KMS-11 (cell line): ENCODE results near the gene FAM13A.

Experiments
- H2AFZ ChIP-seq: fragments of 200-600 bp; sonication (generic); 2 replicates; pipeline ENCODE4 v1.6.1; 2016; ENCODE audit warnings: antibody characterized with exemption, mixed run types, low read depth
- H3K27ac ChIP-seq: fragments of 200-600 bp; sonication (generic); 2 replicates; pipeline ENCODE4 v1.6.1; 2016; ENCODE audit warnings: mild to moderate bottlenecking, mixed run types
- H3K27me3 ChIP-seq: fragments of 200-600 bp; sonication (generic); 2 replicates; pipeline ENCODE4 v1.6.1; 2017; ENCODE audit warnings: mild to moderate bottlenecking, low read depth, mixed run types, moderate library complexity; ENCODE audit not compliant: insufficient read depth
- H3K36me3 ChIP-seq: fragments of 200-600 bp; sonication (generic); 2 replicates; pipeline ENCODE4 v1.6.1; 2017; ENCODE audit warnings: mild to moderate bottlenecking, mixed run types; ENCODE audit not compliant: insufficient read depth
- H3K4me1 ChIP-seq: fragments of 200-600 bp; sonication (generic); 2 replicates; pipeline ENCODE4 v1.6.1; 2016; ENCODE audit warnings: mild to moderate bottlenecking, low read depth, mixed run types; ENCODE audit not compliant: poor library complexity, severe bottlenecking
- H3K4me2 ChIP-seq: fragments of 200-600 bp; sonication (generic); 2 replicates; pipeline ENCODE4 v1.7.0; 2016; ENCODE audit warnings: mild to moderate bottlenecking, mixed run types
- H3K4me3 ChIP-seq: fragments of 200-600 bp; sonication (generic); IDR thresholded peaks from 2 replicates; pipeline ENCODE4 v1.6.1; 2017; ENCODE audit warnings: low read depth, low read length, mixed read lengths; ENCODE audit not compliant: insufficient read depth
- H3K79me2 ChIP-seq: fragments of 200-600 bp; sonication (generic); 2 replicates; pipeline ENCODE4 v1.6.1; 2016; ENCODE audit warnings: low read depth, mixed run types; ENCODE audit not compliant: insufficient read depth
- H3K9ac ChIP-seq: fragments of 200-600 bp; sonication (generic); 2 replicates; pipeline ENCODE4 v1.6.1; 2016; ENCODE audit warnings: mild to moderate bottlenecking, mixed run types
- H4K20me1 ChIP-seq: fragments of 200-600 bp; sonication (generic); 2 replicates; pipeline ENCODE4 v1.6.1; 2016; ENCODE audit warnings: mild to moderate bottlenecking, mixed run types; ENCODE audit not compliant: insufficient read depth
- TF ChIP-seq, protein P1 (sequence below): fragments of 200-600 bp; sonication (generic); conservative IDR thresholded peaks from 2 replicates; pipeline ENCODE4 v1.6.1; 2017; ENCODE audit warnings: low read depth, mild to moderate bottlenecking, antibody characterized with exemption, low read length, moderate library complexity, mixed read lengths

Gene FAM13A

DNA sequence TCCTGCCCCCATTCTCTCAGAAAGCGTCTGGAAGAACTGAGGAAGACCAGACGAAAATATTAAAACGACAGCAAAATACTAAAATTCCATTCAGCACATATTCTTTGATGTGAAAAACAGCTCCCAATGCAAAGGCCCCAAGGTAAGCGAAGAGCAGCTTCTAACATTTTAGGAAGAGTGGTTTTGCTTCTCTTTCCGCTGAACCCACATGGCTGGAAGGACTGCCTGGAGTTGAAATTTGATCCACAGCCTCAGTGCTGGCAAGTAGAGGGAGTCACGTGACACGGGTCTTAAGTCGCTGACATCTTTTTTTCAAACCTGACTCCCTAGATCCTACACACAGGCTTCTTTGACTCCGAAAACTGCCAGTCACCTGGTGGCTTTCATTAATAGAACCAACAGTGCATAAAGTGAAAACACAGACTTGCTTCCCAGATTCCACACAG is at the start of gene FAM13A:
Gene FAM13A, minus strand, starts transcription at position 233 of the 446 bp plus-strand sequence. Its CDS starts 221 bp downstream, at position 12.
- Histone ChIP-seq H3K27me3 (no peaks in the 10 kb centered on the region), H4K20me1 (no peaks in the 10 kb centered on the region), H3K36me3 (no peaks in the 10 kb centered on the region), H3K4me2 (no peak within 1 kb of the TSS), H2AFZ (no peak within 1 kb of the TSS), H3K27ac (no peak within 1 kb of the TSS), H3K4me3 (no peak within 1 kb of the TSS), H3K79me2 (no peaks in the 10 kb centered on the region), H3K4me1 (no peaks in the 10 kb centered on the region), H3K9ac (no peak within 1 kb of the TSS)
- TF ChIP-seq, protein P1, sequence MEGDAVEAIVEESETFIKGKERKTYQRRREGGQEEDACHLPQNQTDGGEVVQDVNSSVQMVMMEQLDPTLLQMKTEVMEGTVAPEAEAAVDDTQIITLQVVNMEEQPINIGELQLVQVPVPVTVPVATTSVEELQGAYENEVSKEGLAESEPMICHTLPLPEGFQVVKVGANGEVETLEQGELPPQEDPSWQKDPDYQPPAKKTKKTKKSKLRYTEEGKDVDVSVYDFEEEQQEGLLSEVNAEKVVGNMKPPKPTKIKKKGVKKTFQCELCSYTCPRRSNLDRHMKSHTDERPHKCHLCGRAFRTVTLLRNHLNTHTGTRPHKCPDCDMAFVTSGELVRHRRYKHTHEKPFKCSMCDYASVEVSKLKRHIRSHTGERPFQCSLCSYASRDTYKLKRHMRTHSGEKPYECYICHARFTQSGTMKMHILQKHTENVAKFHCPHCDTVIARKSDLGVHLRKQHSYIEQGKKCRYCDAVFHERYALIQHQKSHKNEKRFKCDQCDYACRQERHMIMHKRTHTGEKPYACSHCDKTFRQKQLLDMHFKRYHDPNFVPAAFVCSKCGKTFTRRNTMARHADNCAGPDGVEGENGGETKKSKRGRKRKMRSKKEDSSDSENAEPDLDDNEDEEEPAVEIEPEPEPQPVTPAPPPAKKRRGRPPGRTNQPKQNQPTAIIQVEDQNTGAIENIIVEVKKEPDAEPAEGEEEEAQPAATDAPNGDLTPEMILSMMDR = no peak

DNA sequence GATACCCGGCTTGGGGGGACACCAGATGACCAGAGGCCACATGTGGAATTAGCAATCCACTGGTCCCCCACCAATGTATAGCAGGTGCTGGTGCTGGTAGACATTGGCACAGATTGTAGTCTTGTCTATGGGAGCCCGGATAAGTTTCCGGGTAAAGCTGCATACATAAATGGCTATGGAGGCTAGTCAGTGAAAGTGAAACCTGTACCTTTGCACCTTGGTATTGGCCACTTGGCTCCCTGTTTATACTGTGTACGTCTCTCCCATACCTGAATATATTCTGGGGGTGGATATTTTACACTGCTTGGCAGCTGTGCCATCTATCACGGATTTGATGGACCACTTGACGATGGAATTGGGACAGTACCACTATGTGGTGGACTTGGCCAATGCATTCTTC is 48.7 kb upstream of the FAM13A start:
- H4K20me1 ChIP-seq = no peaks in the 10 kb centered on the region
- no peaks in the 10 kb centered on the region for H3K79me2 ChIP-seq
- H3K4me2 ChIP-seq = no peak overlapping the region
- H3K36me3 ChIP-seq = no peaks in the 10 kb centered on the region
- peaks cover 9% of the 10 kb centered on the region for H3K4me1 ChIP-seq
- no peak overlapping the region for H3K4me3 ChIP-seq
- H3K27me3 ChIP-seq = no peaks in the 10 kb centered on the region
- no peak overlapping the region for H3K9ac ChIP-seq
- no peak overlapping the region for H3K27ac ChIP-seq
- TF ChIP-seq, protein P1 = no peak
- no peak overlapping the region for H2AFZ ChIP-seq

DNA sequence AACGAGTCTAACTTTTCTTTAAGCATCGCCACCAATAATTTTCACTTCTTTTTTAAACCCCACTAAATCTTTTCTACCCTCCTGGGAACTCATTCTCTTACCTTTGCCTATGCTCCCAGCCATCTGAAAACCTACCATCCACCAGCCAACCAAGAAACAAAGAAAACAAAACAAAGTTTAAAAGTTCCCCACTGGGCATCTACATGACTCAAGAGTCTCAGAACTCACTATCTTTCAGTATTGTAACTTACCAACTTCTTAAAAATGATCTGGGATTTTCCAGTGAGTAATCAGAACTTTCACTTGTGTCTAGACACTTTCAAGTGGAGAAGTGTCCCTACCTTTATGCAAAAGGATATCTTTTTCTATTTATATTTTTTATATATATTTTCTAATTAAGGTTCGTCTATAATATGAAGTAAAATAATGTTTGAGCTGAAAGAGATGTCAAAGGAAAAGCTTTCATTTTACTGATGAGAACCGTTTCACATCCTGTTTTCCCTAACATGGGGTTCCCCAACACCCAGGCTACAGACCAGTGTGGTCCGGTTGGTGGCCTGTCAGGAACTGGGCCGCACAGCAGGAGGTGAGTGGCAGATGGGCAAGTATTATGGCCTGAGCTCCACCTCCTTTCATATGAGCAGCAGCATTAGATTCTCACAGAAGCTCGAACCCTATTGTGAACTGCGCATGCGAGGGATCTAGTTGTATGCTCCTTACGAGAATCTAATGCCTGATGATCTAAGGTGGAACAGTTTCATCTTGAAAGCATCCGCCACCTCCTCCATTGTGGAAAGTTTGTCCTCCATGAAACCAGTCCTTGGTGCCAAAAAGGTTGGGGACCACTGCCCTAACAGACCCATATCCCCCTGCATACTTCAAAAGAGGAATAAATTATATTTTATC is 44.5 kb upstream of the FAM13A start:
- no peak overlapping the region for H3K9ac ChIP-seq
- TF ChIP-seq, protein P1 = no peak
- H3K36me3 ChIP-seq = no peaks in the 10 kb centered on the region
- peaks cover 5% of the 10 kb centered on the region for H3K4me1 ChIP-seq
- H3K79me2 ChIP-seq = no peaks in the 10 kb centered on the region
- H3K27me3 ChIP-seq = no peaks in the 10 kb centered on the region
- no peaks in the 10 kb centered on the region for H4K20me1 ChIP-seq
- no peak overlapping the region for H2AFZ ChIP-seq
- H3K4me3 ChIP-seq = no peak overlapping the region
- H3K27ac ChIP-seq = no peak overlapping the region
- no peak overlapping the region for H3K4me2 ChIP-seq

DNA sequence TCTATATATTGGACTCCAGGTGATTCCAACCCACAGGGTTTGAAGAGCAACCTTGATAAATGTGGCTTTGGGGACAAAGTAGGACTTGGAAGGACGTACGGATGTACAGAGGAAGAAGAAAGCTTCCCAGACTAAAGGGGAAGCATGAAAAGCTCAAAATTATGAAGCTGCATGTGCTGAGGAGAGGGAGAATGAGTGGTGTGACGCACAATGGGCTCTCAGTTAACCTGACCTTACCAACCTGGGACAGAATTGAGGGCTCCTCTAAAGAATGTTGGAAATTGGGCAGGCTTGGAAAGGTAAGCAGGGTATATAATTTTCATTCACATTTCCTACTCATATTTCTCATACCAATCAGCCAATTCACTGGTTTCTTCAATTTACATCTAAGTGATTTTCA is 43.9 kb upstream of the FAM13A start:
- Histone ChIP-seq H3K9ac (no peak overlapping the region), H3K4me3 (no peak overlapping the region), H3K4me2 (no peak overlapping the region), H3K79me2 (no peaks in the 10 kb centered on the region), H4K20me1 (no peaks in the 10 kb centered on the region), H3K27ac (no peak overlapping the region), H3K27me3 (no peaks in the 10 kb centered on the region), H3K36me3 (no peaks in the 10 kb centered on the region), H3K4me1 (peaks cover 5% of the 10 kb centered on the region), H2AFZ (no peak overlapping the region)
- TF ChIP-seq, protein P1 = no peak
